GM18907 (cell line): ENCODE results near the gene CERKL.

ENCODE experiments used
- ATAC-seq: cut with Tn5 transposase; IDR thresholded peaks from one replicate; pipeline ENCODE4 v1.9.1; 2021; ENCODE audit warnings: mild to moderate bottlenecking, moderate library complexity; ENCODE audit not compliant: unreplicated experiment

Gene CERKL

GRCh38 chr2:181578829-181579228, 78.1 kb downstream of the CERKL start:
- peak; percentile 55 for ATAC-seq

GRCh38 chr2:181576431-181576830, 80.5 kb downstream of the CERKL start:
- no peak for ATAC-seq

- ATAC-seq = no peak
Observed at GRCh38 chr2:181575650-181576025, 81.3 kb downstream of the CERKL start.

- no peak for ATAC-seq
Observed at GRCh38 chr2:181575024-181575649, 81.8 kb downstream of the CERKL start.

GRCh38 chr2:181574321-181574720, 82.6 kb downstream of the CERKL start:
- ATAC-seq = no peak

GRCh38 chr2:181573140-181573736, 83.7 kb downstream of the CERKL start:
- ATAC-seq = no peak

GRCh38 chr2:181570833-181571661, 85.9 kb downstream of the CERKL start:
- no peak for ATAC-seq

GRCh38 chr2:181570059-181570458, 86.8 kb downstream of the CERKL start:
- no peak for ATAC-seq

GRCh38 chr2:181566334-181567032, 90.4 kb downstream of the CERKL start:
- no peak for ATAC-seq

GRCh38 chr2:181563101-181563692, 93.7 kb downstream of the CERKL start:
- ATAC-seq = no peak

- ATAC-seq = no peak
Observed at GRCh38 chr2:181558371-181558770, 98.5 kb downstream of the CERKL start.

GRCh38 chr2:181554061-181554830, 102.7 kb downstream of the CERKL start:
- no peak for ATAC-seq

- no peak for ATAC-seq
Observed at GRCh38 chr2:181553244-181553643, 103.7 kb downstream of the CERKL start.

GRCh38 chr2:181552808-181553207, 104.1 kb downstream of the CERKL start:
- no peak for ATAC-seq

- ATAC-seq = no peak
Observed at GRCh38 chr2:181546086-181546485, 110.8 kb downstream of the CERKL start.

GRCh38 chr2:181542170-181542569, 114.7 kb downstream of the CERKL start:
- ATAC-seq = no peak

GRCh38 chr2:181540421-181540820, 116.5 kb downstream of the CERKL start:
- no peak for ATAC-seq

GRCh38 chr2:181536730-181537129, 120.2 kb downstream of the CERKL start:
- ATAC-seq = no peak

- ATAC-seq = no peak
Observed at GRCh38 chr2:181528441-181528840, 128.5 kb downstream of the CERKL start.

- no peak for ATAC-seq
Observed at GRCh38 chr2:181527058-181527457, 129.8 kb downstream of the CERKL start.
